Brain microvascular endothelial cell (primary cell): ENCODE data around the gene TLX2.

Experiments
- DNase-seq: peaks from one replicate; pipeline ENCODE4 v3.0.0-alpha.2; 2020
- H3K27ac ChIP-seq: fragments of 250-450 bp; sonication (Bioruptor Pico); 2 replicates; pipeline ENCODE4 v1.5.1; 2020; ENCODE audit warnings: mild to moderate bottlenecking, moderate library complexity
- H3K27me3 ChIP-seq: fragments of 250-450 bp; sonication (Bioruptor Pico); replicated peaks from 2 replicates; pipeline ENCODE4 v1.5.1; 2020; ENCODE audit warnings: mild to moderate bottlenecking
- H3K36me3 ChIP-seq: fragments of 250-450 bp; sonication (Bioruptor Pico); replicated peaks from 2 replicates; pipeline ENCODE4 v1.5.1; 2020; ENCODE audit warnings: mild to moderate bottlenecking
- H3K4me3 ChIP-seq: 2 replicates; pipeline ENCODE4 v1.5.1; 2011; ENCODE audit warnings: low read depth, mild to moderate bottlenecking, control low read depth, low read length, moderate library complexity
- CTCF ChIP-seq: IDR thresholded peaks from 2 replicates; pipeline ENCODE4 v1.5.1; 2011; ENCODE audit warnings: low read depth, mild to moderate bottlenecking, moderate library complexity, low read length, control low read depth, inconsistent platforms; ENCODE audit errors: missing control alignments
- in situ Hi-C: cut with HindIII; loops from 2 replicates; pipeline ENCODE4 v1.10.0; 2017; ENCODE audit warnings: low sequenced_read_pairs, low pct_ligation_motif_present

TLX2 gene

DNA sequence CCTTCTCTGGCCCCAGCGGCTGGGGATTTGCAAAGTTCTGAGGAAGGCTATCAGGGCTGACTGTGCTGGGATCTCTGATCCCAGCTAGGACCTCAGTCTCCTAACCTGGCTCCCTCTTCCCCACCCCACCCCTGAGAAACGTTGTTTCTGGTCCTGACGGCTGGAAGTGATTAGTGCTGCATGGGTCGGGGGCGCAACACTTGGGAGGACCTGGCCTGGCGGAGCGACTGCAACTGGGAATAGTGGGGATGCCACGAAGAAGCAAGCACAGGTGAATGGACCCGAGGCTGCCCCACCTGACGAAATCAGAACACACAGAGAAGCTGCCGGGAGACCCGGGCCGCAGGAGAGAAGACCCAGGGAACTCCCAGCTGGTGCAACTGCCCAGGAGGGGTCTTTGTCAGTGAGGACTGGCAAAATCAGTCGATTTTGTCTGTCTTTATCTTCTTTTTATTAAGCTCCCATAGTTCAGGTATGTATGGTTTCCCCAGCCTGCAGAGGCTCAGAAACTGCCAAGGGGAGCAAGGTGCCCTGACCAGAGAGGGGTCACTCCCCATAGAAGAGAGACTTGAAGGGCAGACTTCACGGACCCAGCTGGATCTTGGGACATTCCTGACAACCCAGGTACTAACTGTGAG lies 14.2 kb upstream of the TLX2 start:
- Histone ChIP-seq H3K27ac (no peak overlapping the region), H3K4me3 (no peak overlapping the region), H3K27me3 (peaks cover 17% of the 10 kb centered on the region), H3K36me3 (no peaks in the 10 kb centered on the region)
- in situ Hi-C loops, result no loop called here
- no peak for TF ChIP-seq CTCF
- no peak for DNase-seq

DNA sequence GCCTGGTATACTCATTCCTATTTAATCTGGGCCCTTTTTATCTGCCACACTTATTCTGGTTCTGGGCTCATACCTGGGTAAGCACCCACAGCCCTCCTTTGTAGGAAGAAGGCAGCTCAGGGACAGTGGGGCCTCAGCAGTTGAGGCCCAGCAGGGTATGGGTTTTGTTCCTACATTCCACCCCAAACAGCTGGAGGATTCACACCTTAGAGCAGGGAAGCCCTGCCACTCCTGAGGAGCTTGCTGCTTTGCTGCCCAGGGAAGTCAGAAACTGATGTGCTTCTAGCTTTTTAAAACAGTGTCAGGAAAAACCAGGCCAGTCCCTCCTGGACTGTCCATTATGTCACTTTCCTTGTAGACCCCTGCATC lies 13.7 kb upstream of the TLX2 start:
- in situ Hi-C loops, result no loop called here
- H3K27me3 ChIP-seq, result peaks cover 17% of the 10 kb centered on the region
- peaks cover 3% of the 10 kb centered on the region for H3K36me3 ChIP-seq
- TF ChIP-seq CTCF, result no peak
- no peak overlapping the region for H3K27ac ChIP-seq
- H3K4me3 ChIP-seq, result no peak overlapping the region
- DNase-seq, result no peak

GRCh38 chr2:74501335-74502071 lies 12.7 kb upstream of the TLX2 start:
- Histone ChIP-seq H3K4me3 (peak overlapping the region; percentile 68), H3K27ac (no peak overlapping the region), H3K27me3 (peaks cover 17% of the 10 kb centered on the region), H3K36me3 (peaks cover 8% of the 10 kb centered on the region)
- DNase-seq, result no peak
- no peak for TF ChIP-seq CTCF
- in situ Hi-C loops, result no loop called here

- Histone ChIP-seq H3K27me3 (peaks cover 17% of the 10 kb centered on the region), H3K36me3 (peaks cover 8% of the 10 kb centered on the region), H3K4me3 (peak overlapping the region; percentile 68), H3K27ac (no peak overlapping the region)
- no peak for TF ChIP-seq CTCF
- in situ Hi-C loops, result no loop called here
- DNase-seq, result no peak
Observed at GRCh38 chr2:74502147-74502719, 12.0 kb upstream of the TLX2 start.

- peak; percentile 51 for TF ChIP-seq CTCF
- Histone ChIP-seq H3K27ac (peak overlapping the region; percentile 72), H3K4me3 (peak overlapping the region; percentile 68), H3K27me3 (peaks cover 15% of the 10 kb centered on the region), H3K36me3 (peaks cover 8% of the 10 kb centered on the region)
- peak; percentile 74 for DNase-seq
- in situ Hi-C loops, result no loop called here
Observed at GRCh38 chr2:74502720-74503505, 11.3 kb upstream of the TLX2 start.
